GM12874 (cell line): ENCODE results near the gene SCD5.

Experiments used
- CTCF ChIP-seq: IDR thresholded peaks from 2 replicates; pipeline ENCODE4 v1.5.1; 2011; ENCODE audit warnings: low read depth, mild to moderate bottlenecking, control low read depth, low read length, moderate library complexity; ENCODE audit not compliant: insufficient read depth

SCD5 gene

GRCh38 chr4:82733636-82734035 lies 65.0 kb downstream of the SCD5 start:
- TF ChIP-seq CTCF = no peak

GRCh38 chr4:82728301-82728700 lies 70.3 kb downstream of the SCD5 start:
- no peak for TF ChIP-seq CTCF

GRCh38 chr4:82726596-82726995 lies 72.0 kb downstream of the SCD5 start:
- no peak for TF ChIP-seq CTCF

GRCh38 chr4:82721819-82722423 lies 76.7 kb downstream of the SCD5 start:
- peak; percentile 62 for TF ChIP-seq CTCF

- TF ChIP-seq CTCF = no peak
Measured at GRCh38 chr4:82718162-82718940, 80.2 kb downstream of the SCD5 start.

GRCh38 chr4:82715731-82716617 lies 82.6 kb downstream of the SCD5 start:
- TF ChIP-seq CTCF = no peak

- TF ChIP-seq CTCF = no peak
Measured at GRCh38 chr4:82713856-82714255, 84.7 kb downstream of the SCD5 start.
